GM12878 (cell line): Measurements from ENCODE around the gene TRDMT1. TPM values are rescaled to one million over a fixed set of nuclear protein-coding genes. Genes with fewer than 3 reads are reported as not detected.

Experiments
- ATAC-seq: fragments of 200-7000 bp; cut with Tn5 transposase; 3 replicates; pipeline ENCODE4 v1.9.1; 2020; ENCODE audit warnings: mild to moderate bottlenecking, moderate library complexity
- BruUV-seq: library from RNA; stranded (reverse); fragments of 400-500 nt; replicated peaks from 2 replicates; lab custom pipeline; 2021; lab: Mats Ljungman, UMichigan
- CTCF ChIA-PET: fragments of 300-600 bp; sonication (Branson Sonifier 250); formaldehyde crosslinking; extraction: SDS; loops from one replicate; lab custom pipeline; 2021; ENCODE audit warnings: inconsistent platforms; lab: Yijun Ruan, JAX
- POLR2A ChIA-PET: fragments of 350-600 bp; formaldehyde crosslinking; extraction: SDS; loops from one replicate; lab custom pipeline; 2021; ENCODE audit warnings: inconsistent platforms; lab: Charles Lee
- RAD21 ChIA-PET: fragments of 300-600 bp; sonication (Branson Sonifier 250); formaldehyde crosslinking; loops from one replicate; lab custom pipeline; 2023; ENCODE audit warnings: antibody characterized with exemption; ENCODE audit not compliant: unreplicated experiment; lab: Charles Lee
- SMC1A ChIA-PET: fragments of 300-600 bp; sonication (Branson Sonifier 250); formaldehyde crosslinking; loops from one replicate; lab custom pipeline; 2023; ENCODE audit not compliant: unreplicated experiment, uncharacterized antibody; lab: Charles Lee
- DNase-seq: peaks from one replicate; pipeline ENCODE4 v3.0.0-alpha.2; 2011; ENCODE audit warnings: low read depth, low spot score
- FAIRE-seq: peaks from 3 replicates; lab custom pipeline; 2011; peaks lifted over from hg19 to GRCh38; lab: Jason Lieb, UNC
- H2AFZ ChIP-seq: 2 replicates; pipeline ENCODE4 v1.6.0; 2011; ENCODE audit warnings: low read depth, low read length, control low read depth; ENCODE audit not compliant: control insufficient read depth
- H3K27ac ChIP-seq: 2 replicates; pipeline ENCODE4 v1.5.1; 2011; ENCODE audit warnings: control low read depth; ENCODE audit not compliant: control insufficient read depth, insufficient read depth
- H3K27me3 ChIP-seq, 2 experiments: replicated peaks in 1 of 2; 2 replicates each; pipeline versions ENCODE4 v1.6.0 to v1.6.1; 2011; ENCODE audit warnings: low read length in 1 of 2; ENCODE audit not compliant: control insufficient read depth in 2 of 2, insufficient read depth in 2 of 2
- H3K36me3 ChIP-seq, 2 experiments: 2 replicates each; pipeline ENCODE4 v1.5.1; 2011; ENCODE audit warnings: low read length in 1 of 2; ENCODE audit not compliant: control insufficient read depth in 2 of 2, insufficient read depth in 2 of 2
- H3K4me1 ChIP-seq: 2 replicates; pipeline ENCODE4 v1.6.1; 2011; ENCODE audit warnings: mild to moderate bottlenecking, low read length, moderate library complexity, mixed read lengths; ENCODE audit not compliant: control insufficient read depth, insufficient read depth
- H3K4me2 ChIP-seq: 2 replicates; pipeline ENCODE4 v1.6.0; 2011; ENCODE audit warnings: control low read depth; ENCODE audit not compliant: control insufficient read depth, insufficient read depth
- H3K4me3 ChIP-seq: fragments of 200-600 bp; sonication (generic); 2 replicates; pipeline ENCODE4 v1.5.1; 2016
- H3K79me2 ChIP-seq: 2 replicates; pipeline ENCODE4 v1.6.0; 2011; ENCODE audit warnings: low read length; ENCODE audit not compliant: control insufficient read depth, insufficient read depth
- H3K9ac ChIP-seq: 2 replicates; pipeline ENCODE4 v1.8.0; 2011; ENCODE audit warnings: low read length, control low read depth, mixed read lengths; ENCODE audit not compliant: control insufficient read depth, insufficient read depth
- H3K9me3 ChIP-seq: replicated peaks from 3 replicates; pipeline ENCODE4 v1.5.1; 2011; ENCODE audit warnings: mild to moderate bottlenecking, low read length; ENCODE audit not compliant: control insufficient read depth, insufficient read depth
- H4K20me1 ChIP-seq: 2 replicates; pipeline ENCODE4 v1.6.0; 2011; ENCODE audit not compliant: control insufficient read depth, insufficient read depth
- CEBPZ ChIP-seq: fragments of 150-350 bp; IDR thresholded peaks from 2 replicates; pipeline ENCODE4 v1.6.1; 2016; ENCODE audit warnings: low read depth, low read length
- DPF2 ChIP-seq: fragments of 450-650 bp; IDR thresholded peaks from 2 replicates; pipeline ENCODE4 v1.6.1; 2017; ENCODE audit warnings: mild to moderate bottlenecking
- ELK1 ChIP-seq: IDR thresholded peaks from 2 replicates; pipeline ENCODE4 v1.6.1; 2012; ENCODE audit warnings: low read depth, low read length, improper control_type of control experiment
- ESRRA ChIP-seq: IDR thresholded peaks from 2 replicates; pipeline ENCODE4 v1.6.1; 2012; ENCODE audit warnings: mild to moderate bottlenecking, low read length, improper control_type of control experiment
- IRF3 ChIP-seq: fragments of 450-650 bp; IDR thresholded peaks from 2 replicates; pipeline ENCODE4 v1.6.1; 2014; ENCODE audit warnings: mild to moderate bottlenecking
- KDM1A ChIP-seq: fragments of 200-600 bp; sonication (generic); IDR thresholded peaks from 2 replicates; pipeline ENCODE4 v1.6.1; 2016; ENCODE audit warnings: borderline replicate concordance
- NR2C2 ChIP-seq: IDR thresholded peaks from 2 replicates; pipeline ENCODE4 v1.6.1; 2011; ENCODE audit warnings: borderline replicate concordance, low read depth; ENCODE audit not compliant: control insufficient read depth, insufficient read length
- PAX5 ChIP-seq: IDR thresholded peaks from 2 replicates; pipeline ENCODE4 v1.6.1; 2011; ENCODE audit warnings: low read depth, low read length, borderline replicate concordance
- PAX8 ChIP-seq: fragments of 450-650 bp; IDR thresholded peaks from 2 replicates; pipeline ENCODE4 v1.6.1; 2017; ENCODE audit warnings: mild to moderate bottlenecking, moderate library complexity
- PML ChIP-seq: IDR thresholded peaks from 2 replicates; pipeline ENCODE4 v1.6.1; 2012; ENCODE audit warnings: low read length, inconsistent platforms
- PRDM15 ChIP-seq: fragments of 450-650 bp; formaldehyde crosslinking; IDR thresholded peaks from 2 replicates; pipeline ENCODE4 v1.4.0; 2020; ENCODE audit warnings: mild to moderate bottlenecking, moderate library complexity
- RCOR1 ChIP-seq: conservative IDR thresholded peaks from 2 replicates; pipeline ENCODE4 v1.6.1; 2012; ENCODE audit warnings: low read depth, low read length, improper control_type of control experiment
- SREBF1 ChIP-seq: IDR thresholded peaks from 2 replicates; pipeline ENCODE4 v1.6.1; 2012; ENCODE audit warnings: mild to moderate bottlenecking, low read length
- YY1 ChIP-seq: IDR thresholded peaks from 2 replicates; pipeline ENCODE4 v1.6.1; 2011; ENCODE audit warnings: low read depth, mild to moderate bottlenecking, low read length
- WGBS: methylation state at CpG from one replicate; pipeline ENCODE4 v1.1.6; 2016; ENCODE audit warnings: low lambda C conversion rate; ENCODE audit not compliant: insufficient replicate concordance, insufficient coverage; ENCODE audit errors: missing lambda C conversion rate; 5-methylcytosine and 5-hydroxymethylcytosine counted together
- in situ Hi-C: fragments of 300-500 bp; cut with MboI; formaldehyde crosslinking; loops from 9 replicates; pipeline ENCODE4 v1.14.3; 2018; ENCODE audit warnings: mixed read lengths
- intact Hi-C: fragments of 100-400 bp; cut with micrococcal nuclease; formaldehyde crosslinking; loops from one replicate; pipeline ENCODE4 v1.14.2; 2022; ENCODE audit not compliant: unreplicated experiment
- polyA plus RNA-seq, 11 experiments: library from polyadenylated mRNA; depleted of rRNA in 4 of 11; unstranded in 6 of 11; stranded (reverse) in 5 of 11; fragments of >200 nt; fragmentation: Nextera tagmentation in 4 of 11; fragmentation: Illumina TruSeq in 1 of 11; extraction: Ambion mirVana in 4 of 11; extraction: Trizol in 1 of 11; gene quantifications; 1 replicate in 1 of 11; 2 replicates in 10 of 11; pipeline versions ENCODE4 v1.2.1 to v1.2.3, GENCODE V29; 2011 to 2016; ENCODE audit warnings: inconsistent platforms in 2 of 11, missing spikeins in 2 of 11, low read depth in 1 of 11
- total RNA-seq, 4 experiments: library from RNA; depleted of rRNA in 3 of 4; stranded (reverse); fragments of >200 nt in 3 of 4; fragmentation: Illumina TruSeq in 1 of 4; extraction: Trizol in 1 of 4; gene quantifications; 2 replicates each; pipeline versions ENCODE4 v1.2.1 to v1.2.3, GENCODE V29; 2013 to 2021

Gene TRDMT1
- total and polyA plus RNA-seq, 10 of the 15 experiments (the other 5 are each of a cell fraction or from before 2014, with no cell fraction given) = 2.3 to 9.7 (median 4.6) TPM

GRCh38 chr10:17216901-17217395 is 15.5 kb upstream of the TRDMT1 start:
- no peak overlapping the region for H3K4me3 ChIP-seq
- CTCF ChIA-PET = interaction anchor here (1.2 kb wide), 1 partner anchor 10 kb away, joined by 4 read pairs; no protein-coding TSS in a partner anchor
- H3K79me2 ChIP-seq = no peaks in the 10 kb centered on the region
- intact Hi-C loops = loop anchor here (1.0 kb wide), 1 partner anchor 10 kb away; no protein-coding TSS in a partner anchor
- WGBS = 52% methylated on average over 6 of the region's 6 CpGs
- H3K27ac ChIP-seq = no peak overlapping the region
- ATAC-seq (peak; percentile 10; the same call in 2 of the 3 replicates), FAIRE-seq (no peak), DNase-seq (no peak)
- no TSS peak for BruUV-seq
- no peaks in the 10 kb centered on the region for H4K20me1 ChIP-seq
- no peak overlapping the region for H3K9ac ChIP-seq
- no peaks in the 10 kb centered on the region for H3K27me3 ChIP-seq
- H3K9me3 ChIP-seq = no peaks in the 10 kb centered on the region
- POLR2A ChIA-PET = interaction anchor here (0.6 to 2.4 kb wide), 2 partner anchors 13 to 18 kb away, joined by 3 to 12 read pairs; no protein-coding TSS in a partner anchor
- no peaks in the 10 kb centered on the region for H3K36me3 ChIP-seq
- SMC1A ChIA-PET = no interaction called here
- in situ Hi-C loops = loop anchor here (25.0 kb wide), 1 partner anchor 1445 kb away; the partner anchor contains the start of genes ARL5B and NSUN6
- H3K4me1 ChIP-seq = peaks cover 14% of the 10 kb centered on the region
- no peak overlapping the region for H3K4me2 ChIP-seq
- H2AFZ ChIP-seq = no peak overlapping the region
- RAD21 ChIA-PET = no interaction called here
- TF ChIP-seq PAX5 (no peak), PML (no peak), NR2C2 (no peak), RCOR1 (no peak), ESRRA (no peak), PAX8 (no peak), ELK1 (no peak), DPF2 (no peak), CEBPZ (no peak), YY1 (no peak), IRF3 (no peak), PRDM15 (no peak), SREBF1 (no peak), KDM1A (no peak)
